ENCODE results near the gene ATXN1.
A peak's percentile ranks its signal among the peaks of the same experiment; 100 is the strongest.

ATXN1 gene

DNA sequence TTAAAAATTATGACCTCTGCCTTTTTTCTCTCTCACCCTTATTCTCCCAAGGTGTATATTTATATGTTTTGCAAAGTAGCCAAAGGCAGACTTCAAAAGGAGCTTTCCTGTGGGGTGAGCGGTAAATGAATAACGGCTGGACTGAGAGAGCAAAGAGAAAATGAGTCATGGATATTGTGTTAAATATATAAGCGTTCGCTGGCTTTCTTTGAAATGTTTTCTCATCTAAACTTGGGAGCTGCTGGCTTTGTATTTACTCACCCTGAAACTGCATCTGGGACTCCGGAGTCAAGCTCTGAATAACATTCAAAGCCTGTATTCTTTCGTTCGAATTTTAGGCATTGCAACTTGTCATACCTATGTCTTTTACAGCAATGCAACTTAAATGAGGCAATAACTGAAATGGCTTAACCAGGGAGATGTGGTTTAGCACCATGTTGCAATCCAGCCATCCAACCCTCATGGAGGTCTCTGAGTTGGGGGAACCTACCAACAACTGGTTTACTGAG, 32.0 kb downstream of the ATXN1 start:
- Mint-ChIP-seq H3K27me3 (ENCODE audit: low read depth, poor library complexity) (no peaks in the 10 kb centered on the region), H3K9me3 (no peaks in the 10 kb centered on the region), H3K4me1 (peaks cover 81% of the 10 kb centered on the region), H3K27ac (no peak overlapping the region), H3K4me3 (no peak overlapping the region), H3K36me3 (ENCODE audit: low read depth) (no peaks in the 10 kb centered on the region)
- TF ChIP-seq, protein P1, sequence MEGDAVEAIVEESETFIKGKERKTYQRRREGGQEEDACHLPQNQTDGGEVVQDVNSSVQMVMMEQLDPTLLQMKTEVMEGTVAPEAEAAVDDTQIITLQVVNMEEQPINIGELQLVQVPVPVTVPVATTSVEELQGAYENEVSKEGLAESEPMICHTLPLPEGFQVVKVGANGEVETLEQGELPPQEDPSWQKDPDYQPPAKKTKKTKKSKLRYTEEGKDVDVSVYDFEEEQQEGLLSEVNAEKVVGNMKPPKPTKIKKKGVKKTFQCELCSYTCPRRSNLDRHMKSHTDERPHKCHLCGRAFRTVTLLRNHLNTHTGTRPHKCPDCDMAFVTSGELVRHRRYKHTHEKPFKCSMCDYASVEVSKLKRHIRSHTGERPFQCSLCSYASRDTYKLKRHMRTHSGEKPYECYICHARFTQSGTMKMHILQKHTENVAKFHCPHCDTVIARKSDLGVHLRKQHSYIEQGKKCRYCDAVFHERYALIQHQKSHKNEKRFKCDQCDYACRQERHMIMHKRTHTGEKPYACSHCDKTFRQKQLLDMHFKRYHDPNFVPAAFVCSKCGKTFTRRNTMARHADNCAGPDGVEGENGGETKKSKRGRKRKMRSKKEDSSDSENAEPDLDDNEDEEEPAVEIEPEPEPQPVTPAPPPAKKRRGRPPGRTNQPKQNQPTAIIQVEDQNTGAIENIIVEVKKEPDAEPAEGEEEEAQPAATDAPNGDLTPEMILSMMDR (IDR thresholded peaks at IDR 0.05), result no peak
- DNase-seq, result no peak

- TF ChIP-seq, protein P1 (IDR thresholded peaks at IDR 0.05), result no peak
- Mint-ChIP-seq H3K4me1 (peaks cover 87% of the 10 kb centered on the region), H3K36me3 (ENCODE audit: low read depth) (no peaks in the 10 kb centered on the region), H3K27ac (peak overlapping the region; percentile 35), H3K27me3 (ENCODE audit: low read depth, poor library complexity) (no peaks in the 10 kb centered on the region), H3K9me3 (no peaks in the 10 kb centered on the region), H3K4me3 (no peak overlapping the region)
- no peak for DNase-seq
Measured at GRCh38 chr6:16728513-16729182, 32.6 kb downstream of the ATXN1 start.

DNA sequence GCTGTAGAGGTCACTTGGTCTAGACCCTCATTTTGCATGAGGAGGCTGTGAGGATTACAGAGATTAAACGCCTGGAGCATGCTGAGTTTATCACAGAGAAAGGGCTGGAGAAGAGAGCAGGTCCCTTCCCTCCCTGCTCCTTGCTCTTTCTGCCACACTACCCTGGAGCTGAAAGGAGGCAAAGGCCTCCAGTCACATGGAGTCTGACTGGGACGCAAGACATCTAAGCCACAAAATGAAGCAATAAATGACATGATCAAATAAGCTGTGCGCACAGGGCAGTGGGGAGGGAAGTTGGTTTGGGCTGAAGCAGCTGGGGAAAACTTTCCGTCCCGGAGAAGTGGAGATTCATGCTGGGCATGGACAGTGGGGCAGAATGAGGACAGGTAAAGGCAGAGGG, 33.3 kb downstream of the ATXN1 start:
- H3K27ac Mint-ChIP-seq, result peak overlapping the region; percentile 14

GRCh38 chr6:16725145-16725864, 36.0 kb downstream of the ATXN1 start:
- TF ChIP-seq, protein P1 (IDR thresholded peaks at IDR 0.05), result no peak
- Mint-ChIP-seq H3K36me3 (ENCODE audit: low read depth) (no peaks in the 10 kb centered on the region), H3K4me1 (peaks cover 80% of the 10 kb centered on the region), H3K9me3 (no peaks in the 10 kb centered on the region), H3K27ac (peak overlapping the region; percentile 16), H3K4me3 (no peak overlapping the region), H3K27me3 (ENCODE audit: low read depth, poor library complexity) (peaks cover 4% of the 10 kb centered on the region)
- no peak for DNase-seq

More for the DNA sequence above, 33.3 kb downstream of the ATXN1 start:
- no peaks in the 10 kb centered on the region for H3K36me3 Mint-ChIP-seq (ENCODE audit: low read depth)
- peaks cover 1% of the 10 kb centered on the region for H3K27me3 Mint-ChIP-seq (ENCODE audit: low read depth, poor library complexity)
- H3K4me3 Mint-ChIP-seq, result no peak overlapping the region
- TF ChIP-seq, protein P1 (IDR thresholded peaks at IDR 0.05), result no peak
- H3K4me1 Mint-ChIP-seq, result peaks cover 92% of the 10 kb centered on the region
- H3K9me3 Mint-ChIP-seq, result no peaks in the 10 kb centered on the region
- no peak for DNase-seq

DNA sequence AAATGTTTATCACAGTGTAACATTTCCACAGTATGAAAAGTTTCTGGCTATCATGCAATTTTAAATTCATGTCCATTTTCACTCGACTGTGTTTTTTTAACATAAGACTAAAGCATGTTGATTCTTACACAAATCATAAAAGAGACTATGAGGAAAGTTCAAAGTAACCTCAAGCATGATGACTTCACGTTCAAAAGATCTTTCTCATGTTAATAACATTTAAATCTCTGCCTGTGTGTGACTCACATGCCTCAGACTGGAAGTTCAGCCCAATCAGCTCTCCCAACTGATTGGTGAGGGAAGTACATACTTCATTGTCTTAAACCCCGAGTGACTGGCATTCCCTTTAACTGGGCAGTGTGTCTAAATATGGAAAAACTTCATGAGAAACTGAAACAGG, 37.4 kb downstream of the ATXN1 start:
- DNase-seq, result no peak
- H3K9me3 Mint-ChIP-seq, result no peaks in the 10 kb centered on the region
- no peak overlapping the region for H3K4me3 Mint-ChIP-seq
- peaks cover 66% of the 10 kb centered on the region for H3K4me1 Mint-ChIP-seq
- H3K36me3 Mint-ChIP-seq (ENCODE audit: low read depth), result no peaks in the 10 kb centered on the region
- TF ChIP-seq, protein P1 (IDR thresholded peaks at IDR 0.05), result no peak
- H3K27ac Mint-ChIP-seq, result no peak overlapping the region
- H3K27me3 Mint-ChIP-seq (ENCODE audit: low read depth, poor library complexity), result peaks cover 4% of the 10 kb centered on the region
